Neural cell (in vitro differentiated cells): Measurements from ENCODE around the gene REV3L. TPM values are rescaled to one million over a fixed set of nuclear protein-coding genes. Genes with fewer than 3 reads are reported as not detected.

Source experiments
- H2AFZ ChIP-seq: fragments of 200-600, 300-800 bp; sonication (generic), shearing (Covaris generic); 2 replicates; pipeline ENCODE4 v1.6.0; 2014; ENCODE audit warnings: low read depth, mild to moderate bottlenecking, antibody characterized with exemption, low read length, moderate library complexity
- H3F3A ChIP-seq: fragments of 200-600 bp; shearing (Covaris generic); 2 replicates; pipeline ENCODE4 v1.6.1; 2016; ENCODE audit warnings: mild to moderate bottlenecking, moderate library complexity, mixed read lengths, antibody characterized with exemption, low read length; ENCODE audit not compliant: insufficient read depth, poor library complexity, severe bottlenecking
- H3K27ac ChIP-seq: fragments of 200-600, 300-800 bp; sonication (generic), shearing (Covaris generic); 2 replicates; pipeline ENCODE4 v1.5.1; 2014; ENCODE audit warnings: mild to moderate bottlenecking, low read length, moderate library complexity
- H3K27me3 ChIP-seq: fragments of 300-800, 200-600 bp; sonication (generic), shearing (Covaris generic); 2 replicates; pipeline ENCODE4 v1.6.0; 2014; ENCODE audit warnings: mild to moderate bottlenecking, low read depth, low read length, moderate library complexity; ENCODE audit not compliant: insufficient read depth
- H3K36me3 ChIP-seq: fragments of 300-800, 200-600 bp; sonication (generic), shearing (Covaris generic); 2 replicates; pipeline ENCODE4 v1.5.1; 2014; ENCODE audit warnings: mild to moderate bottlenecking, antibody characterized with exemption, low read length, moderate library complexity; ENCODE audit not compliant: insufficient read depth
- H3K4me2 ChIP-seq: fragments of 300-800, 200-600 bp; sonication (generic), shearing (Covaris generic); 2 replicates; pipeline ENCODE4 v1.6.0; 2014; ENCODE audit warnings: mild to moderate bottlenecking, low read length
- H3K4me3 ChIP-seq: fragments of 300-800, 200-600 bp; sonication (generic), shearing (Covaris generic); 2 replicates; pipeline ENCODE4 v1.5.1; 2014; ENCODE audit warnings: mild to moderate bottlenecking, low read length, moderate library complexity
- H3K79me2 ChIP-seq: fragments of 200-600 bp; shearing (Covaris generic); replicated peaks from 2 replicates; pipeline ENCODE4 v1.6.0; 2014; ENCODE audit warnings: mild to moderate bottlenecking, low read length, moderate library complexity; ENCODE audit not compliant: insufficient read depth
- H3K9ac ChIP-seq: fragments of 300-800, 200-600 bp; sonication (generic), shearing (Covaris generic); 2 replicates; pipeline ENCODE4 v1.6.1; 2016; ENCODE audit warnings: mild to moderate bottlenecking, low read length, mixed read lengths
- H3K9me2 ChIP-seq: fragments of 200-600 bp; shearing (Covaris generic); 2 replicates; pipeline ENCODE4 v1.6.1; 2016; ENCODE audit warnings: mild to moderate bottlenecking, low read length, mixed read lengths; ENCODE audit not compliant: insufficient read depth
- H3K9me3 ChIP-seq: fragments of 200-600, 300-800 bp; sonication (generic), shearing (Covaris generic); 2 replicates; pipeline ENCODE4 v1.6.1; 2016; ENCODE audit warnings: mild to moderate bottlenecking, mixed run types, low read length, moderate library complexity, mixed read lengths
- H4K20me1 ChIP-seq: fragments of 200-600 bp; shearing (Covaris generic); 2 replicates; pipeline ENCODE4 v1.6.1; 2016; ENCODE audit warnings: mild to moderate bottlenecking, mixed run types; ENCODE audit not compliant: insufficient read depth
- EP300 ChIP-seq: fragments of 450-650 bp; conservative IDR thresholded peaks from 2 replicates; pipeline ENCODE4 v1.6.1; 2014; ENCODE audit warnings: antibody characterized with exemption, mild to moderate bottlenecking, moderate library complexity; ENCODE audit not compliant: poor library complexity, severe bottlenecking
- EZH2 ChIP-seq: fragments of 200-600, 300-800 bp; shearing (Covaris generic), sonication (generic); IDR thresholded peaks from 2 replicates; pipeline ENCODE4 v1.6.1; 2014; ENCODE audit warnings: antibody characterized with exemption, low read length, borderline replicate concordance, mild to moderate bottlenecking; ENCODE audit not compliant: insufficient read depth, poor library complexity, severe bottlenecking
- MXI1 ChIP-seq: fragments of 450-650 bp; conservative IDR thresholded peaks from 2 replicates; pipeline ENCODE4 v1.6.1; 2014; ENCODE audit warnings: antibody characterized with exemption, mild to moderate bottlenecking; ENCODE audit not compliant: poor library complexity, severe bottlenecking
- POLR2AphosphoS5 ChIP-seq: IDR thresholded peaks from 2 replicates; pipeline ENCODE4 v1.6.1; 2012
- RAD21 ChIP-seq: fragments of 450-650 bp; conservative IDR thresholded peaks from 2 replicates; pipeline ENCODE4 v1.6.1; 2014; ENCODE audit warnings: antibody characterized with exemption, mild to moderate bottlenecking, moderate library complexity
- SMC3 ChIP-seq: fragments of 450-650 bp; conservative IDR thresholded peaks from 2 replicates; pipeline ENCODE4 v1.6.1; 2014; ENCODE audit warnings: antibody characterized with exemption, mild to moderate bottlenecking, moderate library complexity; ENCODE audit not compliant: poor library complexity
- TAF1 ChIP-seq: IDR thresholded peaks from 2 replicates; pipeline ENCODE4 v1.6.1; 2012; ENCODE audit warnings: low read depth
- polyA plus RNA-seq: library from polyadenylated mRNA; depleted of rRNA; stranded (reverse); fragments of >200 nt; gene quantifications from 2 replicates; pipeline ENCODE4 v1.2.3, GENCODE V29; 2014
- TF ChIP-seq, protein P1 (sequence below): IDR thresholded peaks from 2 replicates; pipeline ENCODE4 v1.6.1; 2012; ENCODE audit warnings: borderline replicate concordance
- TF ChIP-seq, protein P2 (sequence below): fragments of 450-650 bp; IDR thresholded peaks from 2 replicates; pipeline ENCODE4 v1.5.1; 2014; ENCODE audit warnings: antibody characterized with exemption, mild to moderate bottlenecking, moderate library complexity; ENCODE audit not compliant: poor library complexity, severe bottlenecking

Gene REV3L
- polyA plus RNA-seq, 1 donor from 2014 or later, result 60.2 TPM

DNA sequence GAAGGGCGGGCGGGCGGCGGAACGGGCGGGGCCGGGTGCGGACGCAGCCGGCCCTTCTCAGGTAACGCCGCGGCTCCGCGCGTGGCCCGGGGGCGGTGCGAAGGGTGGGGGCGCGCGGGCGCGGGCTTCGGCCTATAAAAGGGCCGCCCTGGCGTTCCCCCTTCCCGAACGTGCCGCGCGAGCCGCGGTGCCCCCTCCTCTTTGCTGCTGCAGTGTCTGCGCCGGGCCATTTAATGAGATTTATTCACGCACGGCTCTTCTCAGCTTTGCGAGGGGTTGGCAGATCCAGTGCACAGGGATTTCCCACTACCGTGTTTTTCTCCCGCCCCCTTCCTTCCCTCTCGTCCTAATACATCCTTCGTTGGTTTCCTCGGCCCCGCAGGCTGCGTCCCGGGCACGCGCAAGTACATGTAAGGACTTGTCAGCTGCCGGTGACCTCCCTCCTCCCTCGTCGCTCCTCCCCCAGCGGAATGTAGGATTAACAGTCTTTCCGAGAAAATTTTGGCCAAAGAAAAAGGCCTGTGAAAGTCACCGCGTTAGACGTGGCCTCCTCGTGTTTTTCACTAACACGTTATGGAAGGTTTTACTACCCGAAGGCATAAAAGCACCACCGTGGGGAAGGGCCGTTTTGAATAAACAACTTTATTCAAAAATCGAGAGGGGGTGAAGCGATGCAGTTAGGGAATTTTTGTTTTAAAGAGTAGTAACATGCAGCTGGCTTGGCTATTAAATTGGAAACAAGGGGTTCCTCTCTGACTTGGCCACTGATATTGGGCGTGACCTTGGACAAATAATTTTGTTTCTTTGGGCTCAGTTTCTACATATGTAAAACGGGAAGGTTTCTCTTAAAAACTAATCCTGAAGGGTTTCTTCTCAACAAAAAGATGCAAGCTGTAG, 966 bp upstream of the REV3L start:
- H3K27me3 ChIP-seq, result no peaks in the 10 kb centered on the region
- peak overlapping the region; percentile 99 for H3K27ac ChIP-seq
- H3K4me2 ChIP-seq, result peak overlapping the region; percentile 86
- no peaks in the 10 kb centered on the region for H3K9me2 ChIP-seq
- H2AFZ ChIP-seq, result peak overlapping the region; percentile 62
- H4K20me1 ChIP-seq, result no peaks in the 10 kb centered on the region
- H3F3A ChIP-seq, result peaks cover 8% of the 10 kb centered on the region
- peaks cover 11% of the 10 kb centered on the region for H3K36me3 ChIP-seq
- TF ChIP-seq MXI1, result peak; percentile 79
- TF ChIP-seq TAF1, result peak; percentile 81
- TF ChIP-seq EZH2, result no peak
- no peak for TF ChIP-seq POLR2AphosphoS5
- TF ChIP-seq, protein P1, sequence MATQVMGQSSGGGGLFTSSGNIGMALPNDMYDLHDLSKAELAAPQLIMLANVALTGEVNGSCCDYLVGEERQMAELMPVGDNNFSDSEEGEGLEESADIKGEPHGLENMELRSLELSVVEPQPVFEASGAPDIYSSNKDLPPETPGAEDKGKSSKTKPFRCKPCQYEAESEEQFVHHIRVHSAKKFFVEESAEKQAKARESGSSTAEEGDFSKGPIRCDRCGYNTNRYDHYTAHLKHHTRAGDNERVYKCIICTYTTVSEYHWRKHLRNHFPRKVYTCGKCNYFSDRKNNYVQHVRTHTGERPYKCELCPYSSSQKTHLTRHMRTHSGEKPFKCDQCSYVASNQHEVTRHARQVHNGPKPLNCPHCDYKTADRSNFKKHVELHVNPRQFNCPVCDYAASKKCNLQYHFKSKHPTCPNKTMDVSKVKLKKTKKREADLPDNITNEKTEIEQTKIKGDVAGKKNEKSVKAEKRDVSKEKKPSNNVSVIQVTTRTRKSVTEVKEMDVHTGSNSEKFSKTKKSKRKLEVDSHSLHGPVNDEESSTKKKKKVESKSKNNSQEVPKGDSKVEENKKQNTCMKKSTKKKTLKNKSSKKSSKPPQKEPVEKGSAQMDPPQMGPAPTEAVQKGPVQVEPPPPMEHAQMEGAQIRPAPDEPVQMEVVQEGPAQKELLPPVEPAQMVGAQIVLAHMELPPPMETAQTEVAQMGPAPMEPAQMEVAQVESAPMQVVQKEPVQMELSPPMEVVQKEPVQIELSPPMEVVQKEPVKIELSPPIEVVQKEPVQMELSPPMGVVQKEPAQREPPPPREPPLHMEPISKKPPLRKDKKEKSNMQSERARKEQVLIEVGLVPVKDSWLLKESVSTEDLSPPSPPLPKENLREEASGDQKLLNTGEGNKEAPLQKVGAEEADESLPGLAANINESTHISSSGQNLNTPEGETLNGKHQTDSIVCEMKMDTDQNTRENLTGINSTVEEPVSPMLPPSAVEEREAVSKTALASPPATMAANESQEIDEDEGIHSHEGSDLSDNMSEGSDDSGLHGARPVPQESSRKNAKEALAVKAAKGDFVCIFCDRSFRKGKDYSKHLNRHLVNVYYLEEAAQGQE, result peak; percentile 62
- TF ChIP-seq, protein P2, sequence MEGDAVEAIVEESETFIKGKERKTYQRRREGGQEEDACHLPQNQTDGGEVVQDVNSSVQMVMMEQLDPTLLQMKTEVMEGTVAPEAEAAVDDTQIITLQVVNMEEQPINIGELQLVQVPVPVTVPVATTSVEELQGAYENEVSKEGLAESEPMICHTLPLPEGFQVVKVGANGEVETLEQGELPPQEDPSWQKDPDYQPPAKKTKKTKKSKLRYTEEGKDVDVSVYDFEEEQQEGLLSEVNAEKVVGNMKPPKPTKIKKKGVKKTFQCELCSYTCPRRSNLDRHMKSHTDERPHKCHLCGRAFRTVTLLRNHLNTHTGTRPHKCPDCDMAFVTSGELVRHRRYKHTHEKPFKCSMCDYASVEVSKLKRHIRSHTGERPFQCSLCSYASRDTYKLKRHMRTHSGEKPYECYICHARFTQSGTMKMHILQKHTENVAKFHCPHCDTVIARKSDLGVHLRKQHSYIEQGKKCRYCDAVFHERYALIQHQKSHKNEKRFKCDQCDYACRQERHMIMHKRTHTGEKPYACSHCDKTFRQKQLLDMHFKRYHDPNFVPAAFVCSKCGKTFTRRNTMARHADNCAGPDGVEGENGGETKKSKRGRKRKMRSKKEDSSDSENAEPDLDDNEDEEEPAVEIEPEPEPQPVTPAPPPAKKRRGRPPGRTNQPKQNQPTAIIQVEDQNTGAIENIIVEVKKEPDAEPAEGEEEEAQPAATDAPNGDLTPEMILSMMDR, result no peak
- peak; percentile 62 for TF ChIP-seq EP300
- TF ChIP-seq SMC3, result peak; percentile 44
- TF ChIP-seq RAD21, result peak; percentile 50
- peak overlapping the region; percentile 78 for H3K4me3 ChIP-seq
- H3K9ac ChIP-seq, result peak overlapping the region; percentile 96
- H3K79me2 ChIP-seq, result peaks cover 74% of the 10 kb centered on the region
- no peaks in the 10 kb centered on the region for H3K9me3 ChIP-seq

DNA sequence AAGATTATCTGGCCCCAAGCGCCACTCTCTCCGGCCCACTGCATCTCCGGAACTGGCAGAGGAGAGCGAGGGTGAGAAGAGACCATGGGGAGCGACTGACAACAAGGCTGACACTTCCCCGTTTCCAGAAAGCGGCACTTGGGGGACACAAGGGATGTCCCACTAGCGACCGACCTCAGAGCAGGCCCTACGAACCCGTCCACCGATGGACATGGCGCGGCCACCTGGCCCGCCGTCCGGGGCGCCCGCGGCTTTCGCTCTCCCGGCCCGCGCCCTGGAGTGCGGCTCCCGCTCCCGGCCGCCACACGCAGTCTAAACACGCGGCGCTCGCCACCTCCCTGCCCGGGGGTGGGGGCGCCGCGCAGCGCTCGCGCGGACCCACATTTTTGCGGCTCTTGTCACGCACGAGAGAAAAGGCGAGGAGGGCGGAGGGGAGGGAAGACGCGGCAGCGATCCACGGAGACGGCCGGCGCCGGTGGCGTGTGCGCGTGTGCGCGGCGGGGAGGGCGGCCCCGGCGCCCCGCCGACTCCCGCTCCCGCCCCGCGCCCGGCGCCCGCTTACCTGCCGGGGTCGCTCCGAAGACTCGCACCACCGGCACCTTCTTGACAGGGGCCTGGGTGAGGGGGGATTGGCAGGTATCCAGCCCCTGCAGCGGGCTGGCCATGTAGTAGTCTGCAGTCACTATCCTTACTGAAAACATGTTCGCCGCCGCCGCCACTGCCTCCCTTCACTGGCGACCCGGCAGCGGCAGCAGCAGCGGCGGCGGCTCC, 645 bp downstream of the REV3L start:
- H3K4me3 ChIP-seq, result peak overlapping the region; percentile 78
- H3K36me3 ChIP-seq, result peaks cover 7% of the 10 kb centered on the region
- H3K9me2 ChIP-seq, result no peaks in the 10 kb centered on the region
- peak overlapping the region; percentile 96 for H3K9ac ChIP-seq
- H3K79me2 ChIP-seq, result peaks cover 74% of the 10 kb centered on the region
- peak overlapping the region; percentile 99 for H3K27ac ChIP-seq
- H3F3A ChIP-seq, result peaks cover 8% of the 10 kb centered on the region
- no peak overlapping the region for H3K4me2 ChIP-seq
- no peaks in the 10 kb centered on the region for H3K9me3 ChIP-seq
- no peaks in the 10 kb centered on the region for H3K27me3 ChIP-seq
- peak overlapping the region; percentile 47 for H2AFZ ChIP-seq
- no peaks in the 10 kb centered on the region for H4K20me1 ChIP-seq
- TF ChIP-seq, protein P1, result no peak
- TF ChIP-seq POLR2AphosphoS5, result no peak
- peak; percentile 35 for TF ChIP-seq RAD21
- TF ChIP-seq EP300, result peak; percentile 6
- no peak for TF ChIP-seq EZH2
- TF ChIP-seq MXI1, result peak; percentile 85
